Esophagus muscularis mucosa (tissue), 4 donors: ENCODE data around the gene RAB11FIP3.

Source experiments
- CTCF ChIP-seq, 3 experiments: fragments of 200-600 bp in 2 of 3; fragments of 450-650 bp in 1 of 3; sonication (generic) in 2 of 3; IDR thresholded peaks; one replicate each; pipeline ENCODE4 v1.5.1; 2017 to 2019; ENCODE audit warnings: antibody characterized with exemption in 3 of 3, mild to moderate bottlenecking in 2 of 3, moderate library complexity in 1 of 3
- EP300 ChIP-seq: sonication (generic); formaldehyde crosslinking; IDR thresholded peaks from one replicate; pipeline ENCODE4 v1.6.1; 2017; ENCODE audit warnings: antibody characterized with exemption
- POLR2A ChIP-seq: fragments of 450-650 bp; IDR thresholded peaks from one replicate; pipeline ENCODE4 v1.6.1; 2017; ENCODE audit warnings: antibody characterized with exemption, moderate library complexity, mild to moderate bottlenecking, low read depth
- POLR2AphosphoS5 ChIP-seq, 2 donors: sonication (generic); formaldehyde crosslinking; IDR thresholded peaks; one replicate each; pipeline ENCODE4 v1.6.1; 2017; ENCODE audit warnings: antibody characterized with exemption in 2 of 2

DNA sequence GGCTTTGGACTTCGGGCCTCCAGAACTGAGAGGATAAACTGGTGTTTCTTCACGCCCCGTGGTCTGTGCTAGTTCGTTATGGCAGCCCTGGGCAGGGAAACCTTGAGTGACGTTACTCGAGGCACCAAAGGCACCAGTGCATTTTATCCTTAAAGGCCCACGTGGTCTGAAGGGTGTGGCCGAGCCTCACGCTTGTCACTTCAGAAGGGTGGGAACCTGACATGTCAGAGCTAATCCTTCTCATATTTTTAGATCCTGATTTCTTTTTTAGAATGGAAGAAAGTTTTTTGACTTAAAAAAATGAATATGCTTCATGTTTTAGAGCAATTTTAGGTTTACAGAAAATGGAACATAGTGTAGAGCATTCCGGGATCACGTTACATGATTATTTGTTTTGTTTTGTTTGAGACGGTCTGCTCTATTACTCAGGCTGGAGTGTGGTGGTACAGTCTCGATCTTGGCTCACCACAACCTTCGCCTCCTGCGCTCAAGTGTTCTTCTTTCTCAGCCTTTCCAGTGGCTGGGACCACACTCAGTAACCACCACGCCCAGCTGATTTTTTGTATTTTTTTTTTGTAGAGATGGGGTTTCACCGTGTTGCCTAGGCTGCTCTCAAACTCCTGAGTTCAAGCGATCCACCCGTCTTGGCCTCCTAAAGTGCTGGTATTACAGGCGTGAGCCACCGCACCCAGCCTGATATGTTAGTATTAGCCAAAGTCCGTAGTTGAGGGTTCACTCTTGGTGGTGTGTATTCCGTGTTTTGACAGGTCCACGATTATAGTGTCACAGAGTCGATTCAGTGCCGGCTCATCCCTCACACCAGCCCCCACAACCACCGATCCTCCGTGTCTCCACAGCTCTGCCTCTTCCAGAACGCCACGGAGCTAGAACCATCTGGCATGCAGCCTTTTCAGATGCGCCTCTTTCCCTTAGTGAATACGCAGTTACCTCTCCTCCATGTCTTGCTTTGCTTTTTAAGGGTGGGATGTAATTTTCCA is 47.9 kb downstream of the RAB11FIP3 start:
- no peak for TF ChIP-seq CTCF (IDR thresholded peaks at IDR 0.05)
- TF ChIP-seq POLR2A = no peak
- no peak for TF ChIP-seq EP300
- no peak for TF ChIP-seq POLR2AphosphoS5 (IDR thresholded peaks at IDR 0.05)
